ENCODE results near the gene TCF12. TPM values are rescaled to one million over a fixed set of nuclear protein-coding genes. Genes with fewer than 3 reads are reported as not detected.

Gene TCF12
- total RNA-seq, 1 experiment from 2014 or later, result 76.7 TPM

GRCh38 chr15:57228395-57228794 lies 310.0 kb downstream of the TCF12 start:
- Histone ChIP-seq H4K8ac (replicated peaks; ENCODE audit: insufficient read length, low read depth, low read length) (no peak overlapping the region), H3K4me1 (ENCODE audit: insufficient read depth, low read length) (no peaks in the 10 kb centered on the region), H3K9ac (ENCODE audit: extremely low read depth, insufficient read length, low read length) (no peak overlapping the region), H2BK12ac (ENCODE audit: insufficient read length, low read depth, low read length) (no peak overlapping the region), H3K14ac (ENCODE audit: insufficient read depth, low read length) (no peak overlapping the region), H4K20me1 (ENCODE audit: control insufficient read depth, insufficient read depth, insufficient read length) (no peaks in the 10 kb centered on the region), H2BK15ac (ENCODE audit: low read depth, low read length) (no peak overlapping the region), H3K27ac (ENCODE audit: insufficient read length, low read depth, low read length) (no peak overlapping the region), H3K27me3 (ENCODE audit: insufficient read depth, low read length) (no peaks in the 10 kb centered on the region), H3K4ac (ENCODE audit: low read depth, low read length) (no peak overlapping the region), H2AK5ac (ENCODE audit: insufficient read length, low read length) (no peak overlapping the region), H2BK20ac (ENCODE audit: low read depth, low read length, poor library complexity, severe bottlenecking) (no peak overlapping the region), H3K79me1 (ENCODE audit: insufficient read depth, low read depth, low read length, poor library complexity, severe bottlenecking) (peaks cover 2% of the 10 kb centered on the region), H3K23ac (ENCODE audit: insufficient read length, low read depth, low read length) (no peak overlapping the region), H4K91ac (ENCODE audit: insufficient read length, low read depth, low read length) (no peak overlapping the region), H2BK120ac (ENCODE audit: low read depth, low read length, poor library complexity, severe bottlenecking) (no peak overlapping the region), H4K5ac (ENCODE audit: insufficient read length, low read depth, low read length) (no peak overlapping the region), H3K9me3 (ENCODE audit: control insufficient read depth, low read depth, low read length) (no peaks in the 10 kb centered on the region), H3T11ph (ENCODE audit: low read length) (no peak overlapping the region), H3K79me2 (ENCODE audit: insufficient read depth, low read length) (0 out of 2 replicates have a peak, but pooled peaks cover 1% of the 10 kb centered on the region), H2BK5ac (ENCODE audit: insufficient read length, low read length) (no peak overlapping the region), H3K23me2 (ENCODE audit: insufficient read length, low read depth, low read length, poor library complexity, severe bottlenecking) (no peaks in the 10 kb centered on the region), H3K56ac (ENCODE audit: insufficient read length, low read depth, low read length) (no peak overlapping the region), H3K4me2 (ENCODE audit: insufficient read depth, insufficient read length, low read length) (no peak overlapping the region), H2AFZ (ENCODE audit: low read length) (no peak overlapping the region), H3K18ac (ENCODE audit: insufficient read length, low read depth, low read length) (no peak overlapping the region)
- peaks cover 0 to 18% of the 10 kb centered on the region in 2 experiments; a peak in 3 of 4 replicates for H3K4me1 Mint-ChIP-seq
- no peak overlapping the region for H3K4me3 Mint-ChIP-seq
- H3K9me3 Mint-ChIP-seq, result no peaks in the 10 kb centered on the region
- H3K27me3 Mint-ChIP-seq (ENCODE audit: low read depth), result no peaks in the 10 kb centered on the region
- TF ChIP-seq CTCF (conservative IDR thresholded peaks at IDR 0.05), result no peak
- WGBS (ENCODE audit: extremely low coverage, insufficient read length, low lambda C conversion rate), result 100% methylated on average over 1 of the region's 4 CpGs
- H3K27ac Mint-ChIP-seq, result no peak overlapping the region
- DNase-seq, result no peak
- H3K36me3 Mint-ChIP-seq (ENCODE audit: insufficient read depth in 1 of 3, low read depth in 3 of 3), result peaks cover 3 to 12% (median 7%) of the 10 kb centered on the region in 3 experiments; a peak in 6 of 7 replicates

Data from H9 (cell line).